Activated CD4-positive, CD25-positive, alpha-beta regulatory T cell treated with anti-CD3 and anti-CD28 coated beads, Interleukin-2, amount 50 U/mL, for 72 hours (primary cell): Measurements from ENCODE around the gene CACNB1.
"Not testable (repeated sequence)": the region's sequence is repeated elsewhere in the genome, so short reads cannot be mapped to it uniquely, and the experiment has no call there.

ENCODE experiments used
- DNase-seq: peaks from one replicate; pipeline ENCODE4 v3.0.0; 2021

The CACNB1 gene

GRCh38 chr17:39173526-39174274, 23.8 kb downstream of the CACNB1 start:
- DNase-seq: no peak

DNA sequence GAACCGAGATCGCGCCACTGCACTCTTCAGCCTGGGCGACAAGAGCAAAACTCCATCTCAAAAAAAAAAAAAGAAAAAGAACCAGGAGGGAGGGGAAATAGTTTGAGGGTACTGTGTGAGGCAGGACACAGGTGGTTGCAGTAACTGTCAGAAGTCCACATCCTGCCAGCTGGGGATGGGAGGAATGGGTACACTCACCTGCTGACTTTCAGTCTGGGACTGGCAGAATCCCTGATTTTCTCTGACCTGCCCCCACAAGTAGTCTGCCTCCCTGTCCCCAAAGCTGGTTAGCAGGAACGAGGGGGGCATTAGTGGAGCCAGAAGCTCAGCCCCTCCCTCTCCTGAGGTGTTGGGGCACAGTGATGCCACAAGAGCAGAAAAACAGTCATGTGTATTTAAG, 24.4 kb downstream of the CACNB1 start:
- DNase-seq: no peak

GRCh38 chr17:39171933-39172332, 25.5 kb downstream of the CACNB1 start:
- no peak for DNase-seq

DNA sequence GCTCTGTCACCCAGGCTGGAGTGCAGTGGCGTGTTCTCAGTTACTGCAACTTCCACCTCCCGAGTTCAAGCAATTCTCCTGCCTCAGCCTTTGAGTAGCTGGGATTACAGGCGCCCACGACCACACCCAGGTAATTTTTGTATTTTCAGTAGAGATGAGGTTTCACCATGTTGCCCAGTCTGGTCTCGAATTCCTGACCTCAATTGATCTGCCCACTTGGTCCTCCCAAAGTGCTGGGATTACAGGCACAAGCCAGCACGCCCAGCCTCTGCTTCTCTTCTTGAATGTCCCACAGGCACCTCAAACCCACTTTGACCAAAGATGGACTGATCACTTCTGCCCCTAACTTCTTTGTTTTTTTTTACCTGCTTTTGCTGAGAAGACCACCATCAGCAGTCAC, 26.9 kb downstream of the CACNB1 start:
- DNase-seq: no peak

DNA sequence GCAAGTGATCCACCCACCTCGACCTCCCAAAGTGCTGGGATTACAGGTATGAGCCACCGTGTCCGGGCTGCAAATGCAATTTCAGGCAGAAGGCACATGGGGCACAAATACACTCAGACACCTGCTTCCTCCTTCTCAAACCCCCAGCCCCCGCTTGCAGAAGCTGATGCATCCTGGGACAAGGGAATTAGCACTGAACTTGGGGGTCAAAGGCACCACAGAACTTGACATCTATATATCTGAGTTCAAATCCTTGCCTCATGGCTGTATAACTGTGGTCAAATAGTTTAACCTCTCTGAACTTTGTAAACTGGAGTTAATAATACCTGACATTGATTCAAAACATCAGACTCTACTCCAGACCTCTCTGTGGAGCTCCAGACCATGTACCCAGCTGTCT, 27.4 kb downstream of the CACNB1 start:
- DNase-seq: no peak

DNA sequence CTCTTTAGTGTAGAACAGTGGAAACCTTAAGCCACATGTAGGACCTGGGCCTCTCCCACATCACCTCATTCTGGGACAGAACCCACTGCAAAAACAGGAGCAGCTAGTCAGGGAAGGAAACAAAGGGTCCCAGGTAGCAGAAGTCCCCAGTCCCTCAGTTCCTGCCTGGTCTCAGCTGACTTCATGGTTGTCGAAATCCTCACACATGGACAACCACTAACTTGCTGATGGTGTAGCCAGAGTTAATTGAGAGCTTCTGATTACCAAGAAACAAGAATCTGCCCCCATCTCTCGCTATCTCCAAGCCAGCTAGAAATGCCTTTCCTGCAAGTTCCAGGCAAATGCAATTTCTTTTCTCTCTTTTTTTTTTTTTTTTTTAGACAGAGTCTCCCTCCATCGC, 28.0 kb downstream of the CACNB1 start:
- DNase-seq: no peak

DNA sequence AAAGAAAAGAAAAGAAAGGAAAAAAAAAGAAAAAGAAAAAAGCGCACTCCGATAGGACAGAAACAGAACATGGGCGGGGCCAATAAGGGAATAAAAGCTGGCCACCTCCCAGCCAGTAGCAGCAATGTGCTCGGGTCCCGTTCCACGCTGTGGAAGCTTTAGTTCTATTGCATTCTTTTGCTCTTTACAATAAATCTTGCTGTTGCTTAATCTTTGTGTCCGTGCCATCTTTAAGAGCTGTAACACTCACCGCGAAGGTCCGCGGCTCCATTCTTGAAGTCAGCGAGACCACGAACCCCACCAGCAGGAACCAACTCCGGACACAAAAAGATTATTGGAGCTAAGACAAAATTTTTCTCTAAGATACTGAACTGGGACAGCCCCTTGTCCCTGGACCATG, 28.4 kb downstream of the CACNB1 start:
- DNase-seq: no peak

DNA sequence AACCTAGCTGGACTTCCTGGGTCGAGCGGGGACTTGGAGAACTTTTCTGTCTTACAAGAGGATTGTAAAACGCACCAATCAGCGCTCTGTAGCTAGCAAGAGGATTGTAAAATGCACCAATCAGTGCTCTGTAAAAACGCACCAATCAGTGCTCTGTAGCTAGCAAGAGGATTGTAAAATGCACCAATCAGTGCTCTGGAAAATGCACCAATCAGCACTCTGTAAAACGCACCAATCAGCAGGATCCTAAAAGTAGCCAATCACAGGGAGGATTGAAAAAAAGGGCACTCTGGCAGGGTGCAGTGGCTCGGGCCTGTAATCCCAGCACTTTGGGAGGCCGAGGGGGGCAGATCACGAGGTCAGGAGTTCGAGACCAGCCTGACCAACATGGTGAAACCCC, 29.0 kb downstream of the CACNB1 start:
- not testable (repeated sequence) for DNase-seq

- DNase-seq: no peak
Observed at GRCh38 chr17:39167476-39167875, 30.0 kb downstream of the CACNB1 start.

DNA sequence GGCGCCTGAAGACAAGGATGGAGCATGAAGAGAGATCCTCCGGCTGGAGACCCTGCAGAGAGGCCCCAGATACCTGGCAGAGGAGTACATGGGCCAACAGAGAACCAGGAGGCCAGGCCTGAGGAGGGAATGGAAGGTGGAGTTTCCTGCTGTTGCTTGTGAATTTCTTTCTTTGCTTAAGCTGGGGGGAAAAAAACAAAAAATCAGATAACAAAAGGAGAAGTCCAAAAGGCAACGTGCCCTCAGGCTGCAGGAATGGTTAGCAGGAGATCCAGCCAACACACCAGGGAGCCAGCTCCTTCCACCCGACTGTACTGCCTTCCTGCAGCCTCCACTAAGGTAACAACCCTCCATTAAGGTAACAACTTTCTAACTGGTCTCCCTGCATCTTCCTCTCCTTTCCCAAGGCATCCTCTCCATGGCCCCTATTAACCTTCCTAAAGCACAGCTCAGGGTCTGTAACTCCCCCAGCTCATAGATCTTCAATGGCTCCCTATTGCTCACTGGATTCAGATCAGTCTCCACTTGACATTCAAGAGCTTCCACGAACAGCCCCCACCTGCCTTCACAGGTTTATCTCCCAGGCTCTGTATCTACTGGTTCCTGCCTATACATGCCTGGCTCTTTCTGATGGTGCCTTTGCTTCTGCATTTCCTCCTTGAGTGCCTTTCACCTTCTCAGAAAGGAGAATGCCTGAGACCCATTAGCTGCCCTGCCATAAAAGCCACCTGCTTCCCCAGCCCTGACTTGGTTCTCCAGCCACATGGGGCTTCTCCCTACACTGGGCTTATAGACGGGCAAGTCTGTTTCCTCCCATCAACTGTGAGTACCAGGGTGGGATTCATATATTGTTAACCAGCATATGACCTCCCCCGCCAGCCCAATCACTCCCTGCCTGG, 30.8 kb downstream of the CACNB1 start:
- DNase-seq: no peak

DNA sequence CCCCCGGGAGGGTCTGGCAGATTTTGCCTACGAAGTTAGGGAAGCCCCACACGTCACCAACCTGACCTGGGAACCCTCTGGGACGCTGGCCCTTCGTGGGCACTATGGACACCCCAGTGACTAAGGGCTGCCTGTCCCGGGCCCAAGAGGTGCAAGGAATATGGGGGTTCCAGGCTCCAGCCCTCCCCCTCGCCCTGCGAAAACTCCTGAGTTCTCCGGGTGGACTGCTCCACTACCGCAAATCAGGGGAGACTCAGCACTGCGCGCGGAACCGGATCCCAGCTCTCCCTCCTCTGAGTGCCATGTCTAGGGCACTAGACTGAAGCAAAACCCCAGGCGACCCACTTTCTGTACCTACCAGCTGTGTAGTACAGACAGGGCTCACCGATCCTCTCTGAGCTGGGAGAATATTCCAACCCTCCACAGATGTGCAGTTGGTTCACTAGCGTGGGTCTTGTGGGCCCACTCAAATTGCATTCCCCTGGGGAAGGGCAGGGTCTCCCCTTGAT, 31.6 kb downstream of the CACNB1 start, which contains the start of gene ARL5C:
Gene ARL5C, minus strand, starts transcription at position 321 of the 509 bp plus-strand sequence. CDS start 401 bp downstream, outside the sequence.
- DNase-seq: no peak

DNA sequence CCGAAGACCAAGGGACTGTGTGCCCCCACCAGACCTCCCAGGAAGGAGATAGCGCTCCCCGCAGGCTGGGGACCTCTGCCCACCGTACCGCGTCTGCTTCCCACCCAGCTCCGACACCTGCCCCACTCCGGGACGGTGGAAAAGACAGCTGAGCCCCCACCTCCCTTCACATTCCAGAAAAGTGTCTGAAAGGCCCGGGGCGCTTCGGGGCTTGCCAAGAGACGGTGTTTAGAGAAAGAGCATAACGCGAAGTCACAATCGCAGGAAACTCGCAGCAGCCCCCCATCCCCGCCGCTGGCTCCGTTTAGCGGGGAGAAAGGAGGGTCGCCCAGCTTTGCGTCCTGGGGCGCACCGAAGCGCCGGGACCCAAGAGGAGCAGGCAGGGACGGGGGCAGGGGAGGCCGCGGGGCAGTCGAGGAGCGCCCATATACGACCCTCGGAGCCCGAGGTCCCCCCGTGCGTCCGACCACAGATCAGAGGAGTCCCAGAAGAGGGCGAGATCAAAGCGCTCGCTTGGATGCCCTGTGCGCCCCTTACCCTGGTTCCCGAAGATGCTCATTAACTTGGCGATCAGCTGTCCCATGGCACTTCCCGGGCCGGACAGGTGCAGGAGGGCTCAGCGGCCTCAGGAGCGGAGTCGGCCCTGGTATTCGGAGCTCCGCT, 32.2 kb downstream of the CACNB1 start:
- DNase-seq: no peak

GRCh38 chr17:39164675-39165143, 32.8 kb downstream of the CACNB1 start:
- DNase-seq: peak; percentile 67

- DNase-seq: no peak
Observed at GRCh38 chr17:39161962-39162361, 35.5 kb downstream of the CACNB1 start.

DNA sequence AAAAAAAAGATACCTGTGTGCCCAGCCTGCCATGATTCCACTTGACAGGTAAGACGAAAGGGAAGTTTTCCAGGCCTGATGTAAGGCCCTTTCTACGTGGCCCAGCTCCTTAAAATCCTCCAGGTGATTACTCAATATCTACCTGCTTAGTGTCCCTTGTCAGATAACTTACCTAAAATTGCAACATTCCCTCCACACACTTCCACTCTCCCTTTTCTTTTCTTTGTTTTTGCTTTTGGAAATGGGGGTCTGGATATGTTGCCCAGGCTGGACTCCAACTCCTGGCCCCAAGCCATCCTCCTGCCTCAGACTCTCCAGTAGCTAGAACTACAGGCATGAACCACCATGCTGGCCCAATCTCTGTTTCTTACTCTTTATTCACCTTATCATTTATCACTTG, 38.8 kb downstream of the CACNB1 start:
- no peak for DNase-seq

GRCh38 chr17:39156491-39156890, 41.0 kb downstream of the CACNB1 start:
- DNase-seq: no peak

- no peak for DNase-seq
Observed at GRCh38 chr17:39155654-39156053, 41.8 kb downstream of the CACNB1 start.

- peak; percentile 95 for DNase-seq
Observed at GRCh38 chr17:39153599-39154051, 43.8 kb downstream of the CACNB1 start.

- DNase-seq: no peak
Observed at GRCh38 chr17:39151943-39152818, 45.3 kb downstream of the CACNB1 start.

- no peak for DNase-seq
Observed at GRCh38 chr17:39151150-39151942, 46.1 kb downstream of the CACNB1 start, which contains the start of gene PLXDC1. Gene PLXDC1 (minus strand): TSS chr17:39151637. CDS start chr17:39151437, 200 bp downstream.

GRCh38 chr17:39150795-39151149, 46.7 kb downstream of the CACNB1 start:
- no peak for DNase-seq
